ENCODE data around the gene DHX8. TPM values are rescaled to one million over a fixed set of nuclear protein-coding genes. Genes with fewer than 3 reads are reported as not detected.
A peak's percentile ranks its signal among the peaks of the same experiment; 100 is the strongest.

The DHX8 gene
- total and polyA plus RNA-seq, 2 donors (not counting 3 experiments of a cell fraction or from before 2014, with no cell fraction given), result 34.9 to 65.6 TPM

DNA sequence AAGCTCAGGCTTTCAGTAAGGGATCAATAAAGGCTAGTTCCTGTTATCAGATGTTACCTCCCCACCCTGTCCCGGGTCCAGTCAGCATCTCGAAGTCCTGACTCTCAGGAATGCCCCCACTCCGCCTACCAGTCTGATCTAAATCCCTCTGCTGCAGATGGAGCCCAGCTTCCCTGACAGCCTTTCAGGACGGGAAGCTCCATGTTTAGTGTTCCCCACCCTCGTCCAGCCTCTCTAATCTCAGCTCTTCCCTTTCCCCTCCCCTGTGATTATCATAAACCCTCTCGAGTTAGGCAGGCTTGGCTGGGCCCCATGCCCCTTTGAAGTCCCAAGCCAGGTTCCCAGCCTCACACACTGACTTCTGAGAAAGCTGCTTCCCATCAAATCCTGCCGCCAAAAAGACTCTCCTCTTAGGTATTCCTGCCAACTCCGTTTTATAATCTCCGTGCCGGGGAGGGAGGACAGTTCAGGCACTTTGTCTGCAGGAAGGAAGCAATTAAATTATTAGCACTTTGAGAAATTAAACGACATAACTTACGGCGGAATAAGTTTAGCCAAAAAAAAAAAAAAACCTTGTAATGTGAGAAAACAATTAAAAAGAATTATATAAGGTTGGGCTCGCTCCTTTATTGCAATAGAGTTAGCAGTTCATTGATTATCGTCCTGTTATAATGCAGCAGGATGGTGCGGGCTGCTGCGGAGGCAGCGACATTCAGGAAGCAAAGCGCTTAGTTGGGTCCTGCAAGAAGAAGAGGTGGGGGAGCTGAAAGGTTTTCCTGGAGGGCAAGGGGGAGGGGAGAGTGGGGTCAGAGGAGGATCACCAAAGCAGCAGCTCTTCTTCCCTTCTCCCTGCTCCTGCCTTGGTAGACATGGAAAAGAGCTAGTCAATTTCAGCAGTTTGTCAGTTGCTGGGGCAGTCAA is 79.2 kb downstream of the DHX8 start:
- H3K27me3 ChIP-seq (ENCODE audit: control insufficient read depth in 2 of 2, insufficient read depth in 2 of 2, low read length in 2 of 2), result peaks cover 16% of the 10 kb centered on the region in 2 experiments
- TF ChIP-seq MYC (IDR thresholded peaks at IDR 0.05; ENCODE audit: low read depth, low read length), result no peak
- no peak for TF ChIP-seq POLR2AphosphoS5 (IDR thresholded peaks at IDR 0.05; ENCODE audit: insufficient read depth, low read depth, low read length)
- no peak overlapping the region for H3K27ac ChIP-seq (ENCODE audit: insufficient read depth, low read depth, low read length)
- H3K79me2 ChIP-seq (ENCODE audit: control insufficient read depth, insufficient read depth, low read length), result no peaks in the 10 kb centered on the region
- H3K9ac ChIP-seq (replicated peaks; ENCODE audit: extremely low read depth, insufficient read depth, low read length), result no peak overlapping the region
- dilution Hi-C loops (cut with MboI; ENCODE audit: extremely low pct_ligation_motif_present, low sequenced_read_pairs), result no loop called here
- no peaks in the 10 kb centered on the region for H3K9me3 ChIP-seq (replicated peaks; ENCODE audit: control insufficient read depth, insufficient read depth, low read length)
- no TSS peak for BruUV-seq (replicated peaks)
- CTCF ChIA-PET, result interaction anchor here (1.0 to 2.2 kb wide), 10 partner anchors 11 to 131 kb away, joined by 3 to 12 read pairs (median 4); partner anchors contain the start of gene ETV4
- intact Hi-C loops (cut with micrococcal nuclease), result loop anchor here (5.0 kb wide), 1 partner anchor 41 kb away; no protein-coding TSS in a partner anchor
- peaks cover 7% of the 10 kb centered on the region for H3K4me1 ChIP-seq (ENCODE audit: control insufficient read depth, extremely low read depth, insufficient read depth, low read length)
- no peaks in the 10 kb centered on the region for H3K9me1 ChIP-seq (replicated peaks; ENCODE audit: control insufficient read depth, extremely low read depth, insufficient read depth, low read length)
- peak overlapping the region; percentile 39 for H3K4me2 ChIP-seq (ENCODE audit: insufficient read depth, low read length)
- H3K4me3 ChIP-seq (replicated peaks in 1 of 3; ENCODE audit: insufficient read depth in 1 of 3, low read depth in 1 of 3, low read length in 3 of 3), result peak overlapping the region in 1 of 3 experiments; percentile 9
- H4K20me1 ChIP-seq (replicated peaks; ENCODE audit: control insufficient read depth, extremely low read depth, insufficient read depth, low read length), result no peaks in the 10 kb centered on the region
- POLR2A ChIA-PET, result interaction anchor here (0.7 kb wide), 1 partner anchor 229 kb away, joined by 10 read pairs; no protein-coding TSS in a partner anchor
- DNase-seq (ENCODE audit: low read depth, low spot score) (no peak), FAIRE-seq (peak; percentile 56)
- H2AFZ ChIP-seq (ENCODE audit: low read depth, low read length), result peak overlapping the region; percentile 19
- no peaks in the 10 kb centered on the region for H3K36me3 ChIP-seq (ENCODE audit: control insufficient read depth in 2 of 2, extremely low read depth in 1 of 2, insufficient read depth in 2 of 2, low read length in 2 of 2)

DNA sequence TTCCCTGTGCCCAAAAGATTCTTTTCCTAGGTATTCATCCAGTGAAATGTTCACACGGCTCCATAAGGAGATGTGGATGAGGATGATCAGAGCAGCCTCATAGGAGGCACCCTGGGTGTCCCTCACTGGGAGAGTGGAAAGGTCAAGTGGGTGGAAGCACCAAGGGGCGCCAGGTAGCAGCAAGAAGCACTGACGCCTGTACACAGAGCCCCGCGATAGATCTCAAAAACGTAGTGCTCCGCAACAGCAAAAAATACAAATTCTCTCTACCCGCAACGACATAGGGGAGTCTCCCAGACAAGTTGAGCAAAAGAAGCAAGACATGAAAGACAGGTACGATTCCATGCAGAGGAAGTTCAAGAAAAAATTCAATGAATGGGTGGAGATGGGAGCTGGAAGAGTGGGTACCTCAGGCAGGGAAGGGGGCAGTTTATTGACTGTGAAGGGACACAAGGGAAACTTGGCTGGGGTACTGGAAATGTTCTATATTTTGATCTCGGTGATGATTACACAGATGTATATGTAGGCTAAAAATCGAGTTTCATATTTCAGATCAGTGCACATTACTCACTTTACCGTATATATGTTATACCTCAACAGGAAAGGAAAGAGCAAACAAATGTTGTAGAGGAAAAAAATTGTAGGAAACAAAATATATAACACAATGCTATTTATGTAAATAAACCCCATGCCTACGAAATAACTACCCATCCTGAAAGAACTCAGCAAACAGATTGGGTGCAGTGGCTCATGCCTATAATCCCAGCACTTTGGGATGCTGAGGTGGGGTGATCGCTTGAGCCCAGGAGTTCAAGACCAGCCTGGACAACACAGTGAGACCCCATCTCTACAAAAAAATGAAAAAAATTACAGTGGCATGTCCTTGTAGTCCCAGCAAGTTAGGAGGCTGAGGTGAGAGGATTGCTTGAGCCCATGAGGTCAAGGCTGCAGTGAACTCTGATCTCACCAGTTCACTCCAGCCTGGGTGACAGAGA is 80.1 kb downstream of the DHX8 start:
- no TSS peak for BruUV-seq (replicated peaks)
- Histone ChIP-seq H3K4me1 (ENCODE audit: control insufficient read depth, extremely low read depth, insufficient read depth, low read length) (peaks cover 7% of the 10 kb centered on the region), H3K79me2 (ENCODE audit: control insufficient read depth, insufficient read depth, low read length) (no peaks in the 10 kb centered on the region), H3K9me1 (replicated peaks; ENCODE audit: control insufficient read depth, extremely low read depth, insufficient read depth, low read length) (no peaks in the 10 kb centered on the region), H3K36me3 (ENCODE audit: control insufficient read depth in 2 of 2, extremely low read depth in 1 of 2, insufficient read depth in 2 of 2, low read length in 2 of 2) (no peaks in the 10 kb centered on the region), H3K27me3 (ENCODE audit: control insufficient read depth in 2 of 2, insufficient read depth in 2 of 2, low read length in 2 of 2) (peaks cover 16% of the 10 kb centered on the region in 2 experiments), H3K4me2 (ENCODE audit: insufficient read depth, low read length) (peak overlapping the region; percentile 39), H2AFZ (ENCODE audit: low read depth, low read length) (no peak overlapping the region), H3K27ac (ENCODE audit: insufficient read depth, low read depth, low read length) (no peak overlapping the region), H4K20me1 (replicated peaks; ENCODE audit: control insufficient read depth, extremely low read depth, insufficient read depth, low read length) (no peaks in the 10 kb centered on the region), H3K4me3 (replicated peaks in 1 of 3; ENCODE audit: insufficient read depth in 1 of 3, low read depth in 1 of 3, low read length in 3 of 3) (no peak overlapping the region), H3K9ac (replicated peaks; ENCODE audit: extremely low read depth, insufficient read depth, low read length) (no peak overlapping the region), H3K9me3 (replicated peaks; ENCODE audit: control insufficient read depth, insufficient read depth, low read length) (no peaks in the 10 kb centered on the region)
- dilution Hi-C loops (cut with MboI; ENCODE audit: extremely low pct_ligation_motif_present, low sequenced_read_pairs) (no loop called here), intact Hi-C loops (cut with micrococcal nuclease) (loop anchor here (5.0 kb wide), 1 partner anchor 42 kb away; no protein-coding TSS in a partner anchor)
- no peak for TF ChIP-seq POLR2A (IDR thresholded peaks at IDR 0.05; ENCODE audit: low read depth, low read length)
- no peak for TF ChIP-seq FOS (IDR thresholded peaks at IDR 0.05; ENCODE audit: borderline replicate concordance, insufficient read depth, low read length)
- no peak for TF ChIP-seq JUN (IDR thresholded peaks at IDR 0.05; ENCODE audit: borderline replicate concordance, insufficient read depth, insufficient read length, low read depth)
- CTCF ChIA-PET, result interaction anchor here (1.0 to 2.2 kb wide), 8 partner anchors 10 to 130 kb away, joined by 3 to 12 read pairs (median 4); partner anchors contain the start of gene ETV4
- POLR2A ChIA-PET, result no interaction called here
- no peak for FAIRE-seq
- DNase-seq (ENCODE audit: low read depth, low spot score), result no peak
